Posterior vena cava (tissue), 2 donors: ENCODE results near the gene LCT. TPM values are rescaled to one million over a fixed set of nuclear protein-coding genes. Genes with fewer than 3 reads are reported as not detected.

Experiments
- DNase-seq: peaks from one replicate; pipeline ENCODE4 v3.0.0-alpha.2; 2020; ENCODE audit warnings: low spot score
- intact Hi-C, 2 donors: fragments of 100-400 bp; cut with DNase I; formaldehyde crosslinking; loops; one replicate each; pipeline versions ENCODE4 v1.14.1 to v1.14.2; 2022 to 2023
- total RNA-seq, 2 donors: library from RNA; stranded (reverse); fragmentation: NEBNext Ultra II Directional; extraction: Animal tissue kit (Norgen Biotek cat#: 25700); gene quantifications; one replicate each; pipeline ENCODE4 v1.2.1, GENCODE V29; 2021
- donor health status: DM: yes; HTN: yes; CAD: no.
- donor health status: DM: yes; HTN: yes; CAD: no.

LCT gene
- total RNA-seq, 2 donors from 2014 or later = 0.05 TPM; not detected in 1

GRCh38 chr2:135768863-135769262 is 68.1 kb downstream of the LCT start:
- DNase-seq = peak; percentile 71
- intact Hi-C loops = no loop called here

- no peak for DNase-seq
Measured at GRCh38 chr2:135762530-135762929, 74.5 kb downstream of the LCT start.

GRCh38 chr2:135762022-135762421 is 75.0 kb downstream of the LCT start:
- intact Hi-C loops = no loop called here

More at GRCh38 chr2:135762530-135762929, 74.5 kb downstream of the LCT start:
- intact Hi-C loops = no loop called here

DNA sequence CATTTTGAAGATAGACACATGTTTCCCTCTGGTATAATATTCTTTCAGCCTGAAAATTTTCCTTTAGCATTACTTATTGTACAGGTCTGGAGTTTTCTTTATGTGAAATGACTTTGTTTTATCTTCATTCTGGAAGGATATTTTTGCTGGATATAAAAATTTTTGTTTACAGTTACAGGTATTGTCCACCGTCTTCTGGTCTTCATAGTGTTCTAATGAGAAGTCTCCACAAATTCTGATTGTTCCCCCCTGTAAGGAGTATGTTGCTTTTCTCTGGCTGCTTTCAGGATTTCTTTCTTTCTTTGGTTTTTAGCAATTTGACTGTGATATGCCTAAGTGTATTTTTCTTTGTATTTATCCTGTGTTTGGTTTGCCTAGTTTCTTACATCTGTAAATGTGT is 80.3 kb downstream of the LCT start:
- no peak for DNase-seq
- intact Hi-C loops = no loop called here

More at GRCh38 chr2:135762022-135762421, 75.0 kb downstream of the LCT start:
- no peak for DNase-seq

- intact Hi-C loops = no loop called here
- DNase-seq = no peak
Measured at GRCh38 chr2:135755573-135755972, 81.4 kb downstream of the LCT start.

GRCh38 chr2:135745545-135745944 is 91.4 kb downstream of the LCT start:
- intact Hi-C loops = no loop called here
- DNase-seq = no peak

DNA sequence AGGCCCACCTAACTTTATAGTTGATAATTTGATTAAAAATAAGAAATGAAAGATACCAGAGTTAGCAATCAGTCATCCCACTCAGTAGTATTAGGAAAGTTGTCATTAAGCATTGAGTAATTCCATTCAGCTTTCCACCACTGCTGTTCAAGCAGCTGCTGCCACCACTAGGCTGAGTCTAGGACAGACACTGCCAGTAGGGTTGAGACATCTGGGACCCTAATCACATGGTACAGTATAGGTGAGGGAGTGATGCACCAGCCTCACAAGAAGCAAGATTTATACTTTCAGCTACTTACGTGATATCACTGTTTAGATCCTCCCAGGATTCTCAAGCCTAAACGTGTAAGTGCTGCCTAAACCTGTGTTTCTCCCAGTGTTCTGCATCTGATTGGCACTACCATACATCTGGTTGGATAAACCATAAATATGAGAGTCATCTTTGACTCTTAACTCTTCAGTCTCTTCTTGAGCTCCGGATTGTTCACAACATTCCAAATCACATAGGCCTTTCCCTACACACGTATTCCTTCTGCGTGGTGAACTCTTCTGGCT is 92.1 kb downstream of the LCT start:
- intact Hi-C loops = no loop called here
- no peak for DNase-seq

DNA sequence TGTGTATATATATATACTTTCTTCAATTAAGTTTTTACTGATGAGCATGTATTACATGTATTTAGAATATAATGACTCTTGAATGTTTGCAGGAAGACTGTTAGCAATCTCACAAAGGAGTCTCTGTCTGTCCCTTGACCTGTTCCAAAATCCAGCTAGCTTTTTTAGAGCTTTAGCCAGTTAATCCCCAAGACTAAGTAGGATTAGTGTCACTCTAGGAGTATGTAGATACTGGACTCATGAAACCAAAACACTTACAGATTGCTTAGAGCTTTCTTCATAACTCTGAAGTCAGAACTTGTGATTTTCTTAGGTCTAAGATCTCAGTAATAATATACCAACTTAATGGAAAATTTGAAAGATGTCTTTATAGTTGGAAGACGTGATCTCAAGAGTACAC is 93.1 kb downstream of the LCT start:
- intact Hi-C loops = no loop called here
- DNase-seq = no peak

- intact Hi-C loops = no loop called here
- no peak for DNase-seq
Measured at GRCh38 chr2:135742325-135742757, 94.6 kb downstream of the LCT start.

DNA sequence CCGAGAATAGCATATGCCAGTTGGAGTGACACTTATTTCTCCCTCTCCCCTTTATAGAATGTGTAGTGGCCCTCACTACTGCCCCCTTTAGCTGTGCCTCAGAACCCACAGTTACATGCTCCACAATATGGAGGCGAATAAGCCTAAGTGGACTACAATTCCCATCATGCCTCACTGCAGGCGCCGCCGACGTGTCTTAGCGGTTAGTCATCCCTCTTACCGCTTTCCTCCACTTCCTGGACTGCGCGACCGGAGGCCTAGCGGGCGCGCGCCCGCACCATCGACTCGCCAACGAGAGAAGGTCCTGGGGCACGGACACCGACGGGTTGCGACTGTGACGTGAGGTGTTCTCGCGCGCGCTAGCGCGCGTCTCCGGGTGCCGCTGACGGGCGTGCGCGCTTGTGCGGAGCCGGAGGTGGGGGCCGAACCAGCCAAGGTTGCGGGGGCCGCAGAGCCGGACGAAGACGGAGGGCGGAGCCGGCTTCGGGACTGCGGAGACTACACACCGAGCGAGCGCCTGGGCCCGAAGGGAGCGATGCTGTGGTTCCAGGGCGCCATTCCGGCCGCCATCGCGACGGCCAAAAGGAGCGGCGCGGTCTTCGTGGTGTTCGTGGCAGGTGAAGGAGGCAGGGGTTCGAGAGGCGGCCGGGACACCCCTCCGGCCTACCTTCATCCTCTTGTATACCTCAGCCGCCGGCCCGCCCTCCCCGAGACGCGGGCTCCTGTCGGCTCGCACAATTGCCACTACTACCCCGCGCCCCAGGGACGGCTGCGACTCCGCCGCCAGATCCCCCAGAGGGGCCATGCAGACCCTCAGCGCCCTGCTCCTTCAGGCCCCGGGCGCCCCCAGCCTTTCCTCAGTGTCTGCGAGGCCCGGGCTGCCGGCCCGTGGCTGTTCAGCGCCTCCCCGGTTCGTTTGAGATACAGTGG is 95.3 kb downstream of the LCT start, which contains the start of gene UBXN4:
Gene UBXN4 (plus strand): TSS at position 461 of the 930 bp plus-strand sequence. CDS start 75 bp downstream, at position 536.
- intact Hi-C loops = no loop called here
- DNase-seq = peak; percentile 99

DNA sequence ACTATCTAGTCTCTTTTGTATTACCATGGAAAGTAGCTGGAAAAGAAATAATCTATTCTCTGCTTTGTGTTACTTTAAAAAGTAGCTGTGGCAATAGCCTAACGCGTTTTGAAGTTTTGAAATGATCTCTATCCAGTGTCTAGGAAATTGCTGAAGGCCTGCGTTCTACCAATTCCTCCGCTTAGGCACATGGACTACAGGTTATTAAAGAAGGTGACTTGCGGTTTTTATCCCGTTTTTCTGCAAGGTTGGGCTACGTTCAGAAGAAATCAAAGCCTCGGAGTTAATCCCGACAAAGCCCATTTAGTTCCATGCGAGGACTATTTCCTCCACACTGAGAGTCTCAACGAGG is 96.0 kb downstream of the LCT start:
- DNase-seq = no peak
- intact Hi-C loops = no loop called here

DNA sequence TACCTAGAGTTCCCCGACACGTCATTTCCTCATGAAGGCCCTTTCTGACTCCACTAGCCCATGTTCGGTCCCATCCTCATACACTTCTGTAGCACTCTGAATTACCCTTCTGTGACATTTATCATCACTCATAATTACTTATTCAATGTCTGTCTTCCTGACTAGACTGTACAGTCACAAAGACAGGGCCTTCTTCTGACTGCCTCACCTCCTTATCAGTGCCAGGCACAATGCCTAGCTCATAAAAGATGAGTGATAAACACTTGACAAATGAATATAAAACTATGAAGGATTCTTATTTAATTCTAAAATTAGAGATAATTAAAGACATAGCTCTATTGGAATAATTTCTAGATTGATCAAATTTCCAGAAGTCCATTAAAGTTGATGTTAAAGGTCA is 96.8 kb downstream of the LCT start:
- DNase-seq = no peak
- intact Hi-C loops = no loop called here

Other genes with a start within 250 kb of the LCT start
- gene UBXN4, start 95.3 kb downstream of the LCT start, total RNA-seq = 10 to 100 TPM; 83.6 to 88.3 TPM
- gene MCM6, start 39.3 kb upstream of the LCT start, total RNA-seq = 10 to 100 TPM; 14.4 to 15.5 TPM
- gene DARS1, start 148.4 kb upstream of the LCT start, total RNA-seq = 10 to 100 TPM; 52.7 to 85.2 TPM